Astrocyte (in vitro differentiated cells and primary cell): ENCODE results near the gene SEMA3B. TPM values are rescaled to one million over a fixed set of nuclear protein-coding genes. Genes with fewer than 3 reads are reported as not detected.

Experiments used
- DNase-seq: peaks from one replicate; pipeline ENCODE4 v3.0.0-alpha.2; 2010; ENCODE audit warnings: low read depth
- FAIRE-seq: peaks from 2 replicates; lab custom pipeline; 2011; peaks lifted over from hg19 to GRCh38; lab: Jason Lieb, UNC
- H2AFZ ChIP-seq: 2 replicates; pipeline ENCODE4 v1.6.0; 2012; ENCODE audit warnings: low read depth, low read length, inconsistent platforms
- H3K27ac ChIP-seq: 2 replicates; pipeline ENCODE4 v1.5.1; 2011; ENCODE audit warnings: low read depth, low read length, inconsistent platforms
- H3K27me3 ChIP-seq: 2 replicates; pipeline ENCODE4 v1.6.0; 2011; ENCODE audit warnings: low read length, inconsistent platforms; ENCODE audit not compliant: insufficient read depth
- H3K36me3 ChIP-seq: 2 replicates; pipeline ENCODE4 v1.5.1; 2011; ENCODE audit warnings: low read length, inconsistent platforms; ENCODE audit not compliant: insufficient read depth
- H3K4me1 ChIP-seq: 2 replicates; pipeline ENCODE4 v1.5.1; 2011; ENCODE audit warnings: low read length, inconsistent platforms; ENCODE audit not compliant: insufficient read depth
- H3K4me2 ChIP-seq: 2 replicates; pipeline ENCODE4 v1.6.0; 2012; ENCODE audit warnings: low read length, inconsistent platforms
- H3K4me3 ChIP-seq: 2 replicates; pipeline ENCODE4 v1.5.1; 2011; ENCODE audit warnings: low read depth, mild to moderate bottlenecking, low read length, inconsistent platforms; ENCODE audit not compliant: insufficient read depth
- H3K79me2 ChIP-seq: 2 replicates; pipeline ENCODE4 v1.6.0; 2012; ENCODE audit warnings: mild to moderate bottlenecking, low read length, inconsistent platforms; ENCODE audit not compliant: insufficient read depth
- H3K9ac ChIP-seq: 2 replicates; pipeline ENCODE4 v1.6.0; 2012; ENCODE audit warnings: mild to moderate bottlenecking, low read length, inconsistent platforms
- H3K9me3 ChIP-seq: 2 replicates; pipeline ENCODE4 v1.5.1; 2012; ENCODE audit warnings: low read depth, mild to moderate bottlenecking, low read length, inconsistent platforms; ENCODE audit not compliant: insufficient read depth
- H4K20me1 ChIP-seq: 2 replicates; pipeline ENCODE4 v1.6.0; 2012; ENCODE audit warnings: low read length, inconsistent platforms; ENCODE audit not compliant: insufficient read depth
- H3K27ac Mint-ChIP-seq: one replicate; pipeline ENCODE4 v1.8.0; 2021; ENCODE audit warnings: mild to moderate bottlenecking, mixed read lengths; ENCODE audit not compliant: unreplicated experiment
- H3K27me3 Mint-ChIP-seq: one replicate; pipeline ENCODE4 v1.8.0; 2021; ENCODE audit warnings: low read depth, mixed read lengths; ENCODE audit not compliant: unreplicated experiment
- H3K36me3 Mint-ChIP-seq: one replicate; pipeline ENCODE4 v1.8.0; 2021; ENCODE audit warnings: low read depth, mixed read lengths; ENCODE audit not compliant: unreplicated experiment
- H3K4me1 Mint-ChIP-seq: one replicate; pipeline ENCODE4 v1.8.0; 2021; ENCODE audit warnings: low read depth, mixed read lengths; ENCODE audit not compliant: unreplicated experiment
- H3K4me3 Mint-ChIP-seq: one replicate; pipeline ENCODE4 v1.8.0; 2021; ENCODE audit warnings: mild to moderate bottlenecking, moderate library complexity, mixed read lengths; ENCODE audit not compliant: unreplicated experiment
- H3K9me3 Mint-ChIP-seq: one replicate; pipeline ENCODE4 v1.8.0; 2021; ENCODE audit warnings: mild to moderate bottlenecking, mixed read lengths; ENCODE audit not compliant: unreplicated experiment
- CTCF ChIP-seq: IDR thresholded peaks from 2 replicates; pipeline ENCODE4 v1.5.1; 2011; ENCODE audit warnings: low read depth, mild to moderate bottlenecking, inconsistent platforms, low read length, moderate library complexity; ENCODE audit not compliant: insufficient read depth
- EZH2 ChIP-seq: IDR thresholded peaks from 2 replicates; pipeline ENCODE4 v1.6.1; 2012; ENCODE audit warnings: mild to moderate bottlenecking, low read length, inconsistent platforms; ENCODE audit not compliant: insufficient read depth
- total RNA-seq: library from RNA; stranded (reverse); gene quantifications from 2 replicates; pipeline ENCODE4 v1.2.1, GENCODE V29; 2021

SEMA3B gene
- total RNA-seq, 1 donor from 2014 or later: 5.9 TPM

GRCh38 chr3:50251220-50251619 lies 17.7 kb upstream of the SEMA3B start:
- Histone ChIP-seq H2AFZ (no peak overlapping the region), H3K36me3 (peaks cover 10% of the 10 kb centered on the region), H3K4me1 (peaks cover 70% of the 10 kb centered on the region), H3K79me2 (peaks cover 89% of the 10 kb centered on the region), H3K9me3 (no peaks in the 10 kb centered on the region), H3K27me3 (no peaks in the 10 kb centered on the region), H3K27ac (peak overlapping the region; percentile 38), H3K4me2 (peak overlapping the region; percentile 46), H4K20me1 (peaks cover 88% of the 10 kb centered on the region), H3K4me3 (no peak overlapping the region), H3K9ac (peak overlapping the region; percentile 32)
- peaks cover 51% of the 10 kb centered on the region for H3K4me1 Mint-ChIP-seq
- H3K27ac Mint-ChIP-seq: peak overlapping the region; percentile 87
- peak overlapping the region; percentile 60 for H3K4me3 Mint-ChIP-seq
- no peaks in the 10 kb centered on the region for H3K9me3 Mint-ChIP-seq
- H3K36me3 Mint-ChIP-seq: peaks cover 5% of the 10 kb centered on the region
- TF ChIP-seq EZH2 (no peak), CTCF (no peak)
- DNase-seq: peak; percentile 93
- FAIRE-seq: peak; percentile 56
- no peaks in the 10 kb centered on the region for H3K27me3 Mint-ChIP-seq

GRCh38 chr3:50254577-50255250 lies 14.2 kb upstream of the SEMA3B start:
- no peak overlapping the region for H2AFZ ChIP-seq
- Mint-ChIP-seq H3K9me3 (no peaks in the 10 kb centered on the region), H3K4me3 (no peak overlapping the region), H3K4me1 (peaks cover 36% of the 10 kb centered on the region), H3K27me3 (no peaks in the 10 kb centered on the region), H3K36me3 (peaks cover 14% of the 10 kb centered on the region), H3K27ac (no peak overlapping the region)
- H3K9ac ChIP-seq: peak overlapping the region; percentile 45
- DNase-seq: no peak
- no peaks in the 10 kb centered on the region for H3K9me3 ChIP-seq
- no peak for FAIRE-seq
- TF ChIP-seq CTCF (no peak), EZH2 (no peak)
- no peaks in the 10 kb centered on the region for H3K27me3 ChIP-seq
- H3K27ac ChIP-seq: peak overlapping the region; percentile 57
- peaks cover 29% of the 10 kb centered on the region for H3K36me3 ChIP-seq
- H3K4me2 ChIP-seq: peak overlapping the region; percentile 39
- peaks cover 74% of the 10 kb centered on the region for H4K20me1 ChIP-seq
- H3K4me3 ChIP-seq: no peak overlapping the region
- peaks cover 42% of the 10 kb centered on the region for H3K4me1 ChIP-seq
- peaks cover 71% of the 10 kb centered on the region for H3K79me2 ChIP-seq

GRCh38 chr3:50255251-50255615 lies 13.7 kb upstream of the SEMA3B start:
- H3K79me2 ChIP-seq: peaks cover 66% of the 10 kb centered on the region
- H3K4me2 ChIP-seq: peak overlapping the region; percentile 39
- H4K20me1 ChIP-seq: peaks cover 69% of the 10 kb centered on the region

More at GRCh38 chr3:50255251-50255615, 13.7 kb upstream of the SEMA3B start:
- H3K36me3 Mint-ChIP-seq: peaks cover 14% of the 10 kb centered on the region
- Histone ChIP-seq H3K9ac (peak overlapping the region; percentile 45), H3K4me3 (no peak overlapping the region), H3K27me3 (no peaks in the 10 kb centered on the region), H3K4me1 (peaks cover 46% of the 10 kb centered on the region), H3K36me3 (peaks cover 27% of the 10 kb centered on the region), H2AFZ (no peak overlapping the region), H3K9me3 (no peaks in the 10 kb centered on the region), H3K27ac (peak overlapping the region; percentile 57)
- TF ChIP-seq CTCF (no peak), EZH2 (no peak)
- H3K4me1 Mint-ChIP-seq: peaks cover 35% of the 10 kb centered on the region
- no peak for DNase-seq
- H3K27ac Mint-ChIP-seq: no peak overlapping the region
- no peak overlapping the region for H3K4me3 Mint-ChIP-seq
- H3K27me3 Mint-ChIP-seq: no peaks in the 10 kb centered on the region
- FAIRE-seq: no peak
- H3K9me3 Mint-ChIP-seq: no peaks in the 10 kb centered on the region
